Right renal cortex interstitium (tissue), 3 donors: ENCODE data around the gene SIPA1L3. TPM values are rescaled to one million over a fixed set of nuclear protein-coding genes. Genes with fewer than 3 reads are reported as not detected.
"Not testable (repeated sequence)": the region's sequence is repeated elsewhere in the genome, so short reads cannot be mapped to it uniquely, and the experiment has no call there.

ENCODE experiments used
- DNase-seq, 3 donors: peaks; one replicate each; pipeline ENCODE4 v3.0.0-alpha.2; 2013; ENCODE audit warnings: low read depth in 3 of 3, low spot score in 2 of 3
- polyA plus RNA-seq, 3 donors: library from polyadenylated mRNA; unstranded; fragments of 120-200 nt; gene quantifications; one replicate each; pipeline ENCODE4 v1.2.1, GENCODE V29; 2013; ENCODE audit not compliant: insufficient read length in 3 of 3

The SIPA1L3 gene
- polyA plus RNA-seq, 3 donors: 25.4 to 28.2 (median 25.7) TPM

GRCh38 chr19:37907735-37908455 lies 887 bp downstream of the SIPA1L3 start:
- DNase-seq: no peak

DNA sequence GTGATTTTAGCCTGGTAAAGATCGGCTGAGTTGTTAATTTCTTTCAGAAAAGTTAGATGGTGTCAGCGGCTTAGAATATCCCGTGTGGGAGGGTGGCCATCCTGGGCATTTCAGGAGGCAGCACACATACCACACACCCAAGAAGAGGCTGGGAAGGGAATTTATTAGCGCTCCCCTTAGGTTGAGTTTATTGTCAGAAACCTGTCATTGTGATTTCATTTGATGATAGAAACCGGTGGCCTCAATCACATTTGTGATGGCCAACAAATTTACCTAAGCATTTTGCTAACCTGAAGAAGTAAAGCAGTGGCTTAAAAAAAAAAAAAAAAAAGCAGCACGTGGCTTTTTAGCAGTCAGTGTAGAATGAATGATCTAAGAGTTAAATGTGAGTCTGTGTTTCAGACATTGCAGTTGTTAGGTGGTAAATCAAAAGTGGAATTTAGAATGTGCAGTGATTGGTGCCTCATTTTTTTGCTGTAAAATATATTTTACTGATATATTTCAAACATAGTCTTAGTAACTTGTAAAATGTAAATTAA lies 2.7 kb downstream of the SIPA1L3 start:
- no peak for DNase-seq

DNA sequence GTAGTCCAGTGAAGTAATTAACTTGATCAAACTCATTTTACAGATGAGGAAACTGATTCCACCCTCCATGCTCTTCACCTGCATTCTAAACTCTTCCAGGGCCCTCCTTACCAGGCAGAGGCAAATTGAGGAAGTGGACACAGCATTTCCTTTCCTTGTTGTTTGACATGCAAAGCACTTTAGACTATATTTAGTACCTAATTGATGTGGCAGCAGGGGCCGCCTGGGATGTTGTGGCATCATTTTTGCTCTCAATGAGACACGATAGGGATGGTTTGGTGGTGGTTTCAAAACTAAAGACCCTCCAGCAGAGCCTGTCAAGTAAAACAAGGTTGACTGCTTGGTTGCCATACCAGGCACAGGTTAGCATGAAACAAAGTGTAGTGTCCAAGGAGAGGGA lies 7.9 kb downstream of the SIPA1L3 start:
- DNase-seq: no peak

- no peak for DNase-seq
Observed at GRCh38 chr19:37920591-37921450, 13.8 kb downstream of the SIPA1L3 start.

- DNase-seq: not testable (repeated sequence)
Observed at GRCh38 chr19:37924573-37924972, 17.6 kb downstream of the SIPA1L3 start.

GRCh38 chr19:37925212-37925611 lies 18.2 kb downstream of the SIPA1L3 start:
- DNase-seq: no peak

GRCh38 chr19:37926255-37926654 lies 19.2 kb downstream of the SIPA1L3 start:
- no peak for DNase-seq

DNA sequence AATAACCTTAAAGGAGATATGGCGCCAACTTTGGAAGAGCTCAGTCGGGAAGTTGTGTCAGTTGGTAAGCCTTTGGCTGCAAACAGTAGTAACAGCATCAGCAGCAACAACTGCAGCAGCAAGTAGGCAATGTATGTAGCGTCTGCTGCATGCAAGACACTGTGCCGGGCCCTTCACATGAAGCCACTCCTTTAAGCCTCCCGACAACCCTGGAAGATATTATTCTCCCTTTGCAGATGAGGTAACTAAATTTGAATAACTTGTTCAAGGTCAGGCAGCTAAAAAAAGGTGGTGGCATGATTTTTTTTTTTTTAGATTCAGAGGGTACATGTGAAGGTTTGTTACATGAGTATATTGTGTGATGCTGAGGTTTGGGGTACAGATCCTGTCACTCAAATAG lies 19.7 kb downstream of the SIPA1L3 start:
- no peak for DNase-seq

DNA sequence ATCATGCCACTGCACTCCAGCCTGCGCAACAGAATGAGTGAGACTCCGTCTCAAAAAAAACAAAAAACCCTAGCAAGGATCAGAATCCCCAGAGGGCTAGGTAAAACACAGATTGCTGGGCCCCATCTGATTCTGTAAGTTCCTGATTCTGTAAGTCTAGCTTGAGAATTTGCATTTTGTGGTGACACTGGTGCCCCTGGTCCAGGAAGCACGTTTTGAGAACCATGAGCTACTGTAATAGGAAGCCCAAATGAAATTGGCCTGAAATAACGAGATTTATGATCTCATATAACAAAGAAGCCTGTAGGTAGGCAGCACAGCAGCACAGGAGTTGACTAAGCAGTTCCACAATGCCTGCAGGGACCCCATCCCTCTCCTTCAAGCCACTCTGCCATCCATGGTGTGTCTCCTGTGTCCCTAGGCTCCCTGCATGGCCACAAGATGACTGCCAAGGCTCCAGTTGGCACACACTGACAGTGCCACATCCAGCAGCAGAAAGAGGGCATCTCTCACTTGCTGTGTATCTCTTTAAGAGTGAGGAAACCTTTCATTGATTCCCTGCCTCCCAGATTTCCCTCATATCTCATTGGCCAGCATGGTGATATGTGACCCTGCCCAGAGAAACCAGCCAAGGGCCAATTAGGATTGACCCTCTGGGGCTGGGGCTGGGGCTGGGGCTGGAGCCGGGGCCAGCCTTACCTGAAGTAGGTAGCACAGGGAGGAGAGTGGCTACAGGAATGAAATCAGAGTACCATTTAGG lies 21.7 kb downstream of the SIPA1L3 start:
- DNase-seq: no peak

DNA sequence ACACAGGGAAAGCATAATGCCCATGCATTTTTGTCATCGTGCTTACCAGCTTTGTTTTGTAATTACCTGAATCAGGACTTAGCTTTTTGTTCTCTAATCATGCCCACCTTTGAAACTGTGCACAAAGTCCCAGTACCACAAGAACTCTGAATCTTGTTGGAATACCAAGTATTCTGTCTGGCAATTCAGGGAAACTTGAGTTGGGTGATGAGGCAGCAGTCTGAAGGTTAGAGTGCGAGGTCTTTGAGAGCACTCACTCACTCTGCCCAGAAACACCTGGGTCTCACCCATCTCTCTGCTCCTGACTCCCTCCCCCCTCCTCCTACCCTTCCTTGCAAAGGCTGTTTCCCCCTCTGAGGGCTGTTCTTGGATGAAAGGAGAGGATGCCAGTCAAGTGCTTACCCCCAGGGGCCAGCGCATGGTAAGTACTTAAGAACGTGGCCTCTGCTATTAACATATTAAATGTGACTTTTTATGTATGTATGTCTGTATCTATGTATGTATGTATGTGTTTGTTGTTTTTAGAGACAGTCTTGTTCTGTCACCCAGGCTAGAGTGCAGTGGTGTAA lies 22.4 kb downstream of the SIPA1L3 start:
- no peak for DNase-seq

GRCh38 chr19:37930416-37930815 lies 23.4 kb downstream of the SIPA1L3 start:
- no peak for DNase-seq

DNA sequence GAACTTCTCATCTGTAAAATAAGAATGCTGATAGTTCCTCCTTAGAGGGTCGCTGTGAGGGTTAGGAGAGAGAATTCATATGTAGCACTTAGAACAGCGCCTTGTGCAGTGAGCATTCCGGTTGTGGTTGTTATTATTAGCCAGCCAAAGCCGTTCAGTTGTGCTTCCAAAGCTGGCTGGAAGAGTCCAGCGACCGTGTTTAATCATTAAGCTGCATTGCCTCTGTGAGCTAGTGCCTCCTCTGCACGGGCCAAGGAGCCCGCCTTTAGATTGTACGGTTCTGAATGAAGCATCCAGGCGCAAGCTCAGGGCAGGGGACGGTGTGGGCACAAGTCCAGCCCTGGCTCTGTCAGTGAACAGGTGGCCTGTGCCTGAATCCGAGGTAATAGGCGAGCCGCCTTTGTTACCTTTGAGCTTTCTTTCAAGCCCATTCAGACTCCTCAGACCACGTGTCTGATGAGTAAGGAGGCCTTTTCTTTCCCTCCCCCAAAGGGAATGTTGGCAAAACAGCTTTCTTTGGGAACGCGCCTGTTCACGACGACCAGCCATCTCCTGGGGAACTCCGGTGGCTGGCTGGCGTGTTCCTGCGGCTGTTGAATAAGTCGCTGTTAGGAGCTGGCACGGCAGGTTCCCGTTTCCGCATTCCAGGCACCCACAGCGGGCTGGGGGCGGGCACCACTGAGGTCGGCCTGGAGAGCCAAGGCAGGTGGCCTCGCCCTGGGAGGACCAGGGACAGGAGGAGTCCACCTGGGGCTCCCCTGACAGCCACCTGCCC lies 25.1 kb downstream of the SIPA1L3 start:
- DNase-seq: peak in 2 of 3 donors; percentile 70 to 83

- DNase-seq: no peak
Observed at GRCh38 chr19:37932985-37933936, 26.3 kb downstream of the SIPA1L3 start.

DNA sequence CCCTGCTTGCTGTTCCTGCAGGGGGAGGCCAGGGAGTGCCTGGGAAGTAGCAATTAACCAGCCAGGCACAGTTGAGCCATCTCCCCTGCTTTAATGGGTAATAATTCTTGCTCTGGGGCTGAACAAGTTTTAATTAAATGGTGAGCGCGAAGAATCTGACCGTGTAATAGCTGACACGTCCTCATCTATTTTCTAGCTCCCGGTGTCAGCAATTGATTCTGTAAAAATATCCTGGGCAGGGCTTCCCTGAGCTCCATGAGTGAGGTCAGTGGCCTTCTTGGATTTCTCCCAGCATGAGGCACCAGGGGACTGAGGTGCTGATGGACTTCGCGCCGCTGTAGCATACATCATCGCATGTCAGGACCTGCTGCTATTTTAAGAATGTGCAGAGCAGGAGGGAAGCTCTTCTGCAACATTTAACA lies 26.9 kb downstream of the SIPA1L3 start:
- DNase-seq: peak in 1 of 3 donors; percentile 46

DNA sequence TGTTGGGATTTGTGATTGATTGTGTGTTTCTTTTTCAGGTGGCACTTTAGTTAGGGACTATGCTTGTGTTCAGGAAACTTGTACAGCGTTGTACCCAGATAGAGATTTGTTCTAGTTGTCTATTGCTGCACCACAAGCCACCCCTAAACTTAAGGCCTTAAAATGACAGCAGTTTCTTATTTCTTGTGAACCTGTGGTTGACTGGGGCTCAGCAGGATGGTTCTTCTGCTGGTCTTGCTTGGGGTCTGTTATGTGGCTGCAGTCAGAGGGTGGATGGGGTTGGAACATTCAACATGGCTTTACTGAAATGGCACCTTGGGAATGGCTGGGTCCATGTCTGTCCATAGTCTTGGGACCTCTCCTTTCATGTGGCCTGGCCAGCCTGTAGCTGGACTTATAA lies 28.3 kb downstream of the SIPA1L3 start:
- DNase-seq: no peak

GRCh38 chr19:37936166-37936565 lies 29.2 kb downstream of the SIPA1L3 start:
- no peak for DNase-seq

GRCh38 chr19:37936886-37937285 lies 29.9 kb downstream of the SIPA1L3 start:
- no peak for DNase-seq

DNA sequence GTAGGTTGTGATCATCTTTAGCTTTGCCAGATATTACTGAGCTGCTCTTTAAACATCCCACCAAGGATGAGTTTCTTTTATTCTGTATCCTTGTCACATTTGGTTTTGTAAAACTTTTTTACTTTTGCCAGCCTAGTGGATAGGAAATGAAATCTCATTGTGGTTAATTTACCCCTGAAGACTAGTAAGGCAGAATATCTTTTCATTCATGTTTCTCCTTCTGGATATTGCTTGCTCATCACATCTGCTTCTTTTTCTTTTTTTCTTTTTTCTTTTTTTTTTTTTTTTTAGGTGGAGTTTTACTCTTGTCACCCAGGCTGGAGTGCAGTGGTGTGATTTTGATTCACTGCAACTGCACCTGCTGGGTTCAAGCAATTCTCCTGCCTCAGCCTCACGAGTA lies 31.3 kb downstream of the SIPA1L3 start:
- no peak for DNase-seq
